AG04450 (cell line): ENCODE data around the gene CYB5RL. TPM values are rescaled to one million over a fixed set of nuclear protein-coding genes. Genes with fewer than 3 reads are reported as not detected.

Experiments used
- CTCF ChIA-PET: fragments of 300-600, 350-600 bp; formaldehyde crosslinking; extraction: SDS; loops from one replicate; lab custom pipeline; 2022; ENCODE audit warnings: antibody characterized with exemption, inconsistent platforms; lab: Charles Lee
- POLR2A ChIA-PET: fragments of 350-600 bp; formaldehyde crosslinking; extraction: SDS; loops from one replicate; lab custom pipeline; 2021; ENCODE audit warnings: antibody characterized with exemption, inconsistent platforms; lab: Yijun Ruan, JAX
- DNase-seq: peaks from one replicate; pipeline ENCODE4 v3.0.0-alpha.2; 2011; ENCODE audit warnings: low read depth, low spot score
- H3K27ac ChIP-seq: one replicate; pipeline ENCODE4 v1.5.1; 2012; ENCODE audit warnings: low read depth, low read length, control low read depth
- H3K27me3 ChIP-seq: one replicate; pipeline ENCODE4 v1.6.0; 2012; ENCODE audit warnings: low read length; ENCODE audit not compliant: control insufficient read depth, insufficient read depth
- H3K4me3 ChIP-seq: 2 replicates; pipeline ENCODE4 v1.5.1; 2011; ENCODE audit warnings: mild to moderate bottlenecking, low read depth, low read length, control low read depth
- H3K9me3 ChIP-seq: 2 replicates; pipeline ENCODE4 v1.5.1; 2012; ENCODE audit warnings: low read length; ENCODE audit not compliant: control insufficient read depth, insufficient read depth
- polyA minus RNA-seq: library from RNA; depleted of rRNA, polyadenylated mRNA; stranded (reverse); fragments of >200 nt; gene quantifications from 2 replicates; pipeline ENCODE4 v1.2.3, GENCODE V29; 2011; rRNA and poly(A)+ RNA removed
- polyA plus RNA-seq: library from polyadenylated mRNA; depleted of rRNA; stranded (reverse); fragments of >200 nt; gene quantifications from 2 replicates; pipeline ENCODE4 v1.2.3, GENCODE V29; 2011; rRNA removed
- TF ChIP-seq, protein P1 (sequence below): IDR thresholded peaks from 2 replicates; pipeline ENCODE4 v1.5.1; 2011; ENCODE audit warnings: low read depth, low read length, control low read depth, inconsistent platforms

CYB5RL gene, protein sequence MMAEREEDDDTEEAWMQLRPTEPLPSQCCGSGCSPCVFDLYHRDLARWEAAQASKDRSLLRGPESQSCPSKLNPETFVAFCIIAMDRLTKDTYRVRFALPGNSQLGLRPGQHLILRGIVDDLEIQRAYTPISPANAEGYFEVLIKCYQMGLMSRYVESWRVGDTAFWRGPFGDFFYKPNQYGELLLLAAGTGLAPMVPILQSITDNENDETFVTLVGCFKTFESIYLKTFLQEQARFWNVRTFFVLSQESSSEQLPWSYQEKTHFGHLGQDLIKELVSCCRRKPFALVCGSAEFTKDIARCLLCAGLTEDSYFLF
- polyA plus RNA-seq (4.0 and 4.1 TPM in 2 replicates), polyA minus RNA-seq (3.8 and 5.9 TPM in 2 replicates)

DNA sequence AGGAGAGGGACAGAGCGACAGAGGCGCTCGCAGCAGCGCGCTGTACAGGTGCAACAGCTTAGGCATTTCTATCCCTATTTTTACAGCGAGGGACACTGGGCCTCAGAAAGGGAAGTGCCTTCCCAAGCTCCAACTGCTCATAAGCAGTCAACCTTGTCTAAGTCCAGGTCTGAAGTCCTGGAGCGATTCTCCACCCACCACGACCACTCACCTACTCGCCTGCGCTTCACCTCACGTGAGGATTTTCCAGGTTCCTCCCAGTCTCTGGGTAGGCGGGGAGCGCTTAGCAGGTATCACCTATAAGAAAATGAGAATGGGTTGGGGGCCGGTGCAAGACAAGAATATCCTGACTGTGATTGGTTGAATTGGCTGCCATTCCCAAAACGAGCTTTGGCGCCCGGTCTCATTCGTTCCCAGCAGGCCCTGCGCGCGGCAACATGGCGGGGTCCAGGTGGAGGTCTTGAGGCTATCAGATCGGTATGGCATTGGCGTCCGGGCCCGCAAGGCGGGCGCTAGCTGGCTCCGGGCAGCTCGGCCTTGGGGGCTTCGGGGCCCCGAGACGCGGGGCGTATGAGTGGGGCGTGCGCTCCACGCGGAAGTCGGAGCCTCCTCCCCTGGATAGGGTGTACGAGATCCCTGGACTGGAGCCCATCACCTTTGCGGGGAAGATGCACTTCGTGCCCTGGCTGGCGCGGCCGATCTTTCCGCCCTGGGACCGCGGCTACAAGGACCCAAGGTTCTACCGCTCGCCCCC is at the start of gene CYB5RL, which contains the start of gene MRPL37:
Gene CYB5RL (minus strand): TSS at position 266 of the 754 bp plus-strand sequence. CDS start 4,414 bp downstream, outside the sequence.
Gene MRPL37 (plus strand): TSS at position 403 of the 754 bp plus-strand sequence. CDS start 77 bp downstream, at position 480.
- TF ChIP-seq, protein P1, sequence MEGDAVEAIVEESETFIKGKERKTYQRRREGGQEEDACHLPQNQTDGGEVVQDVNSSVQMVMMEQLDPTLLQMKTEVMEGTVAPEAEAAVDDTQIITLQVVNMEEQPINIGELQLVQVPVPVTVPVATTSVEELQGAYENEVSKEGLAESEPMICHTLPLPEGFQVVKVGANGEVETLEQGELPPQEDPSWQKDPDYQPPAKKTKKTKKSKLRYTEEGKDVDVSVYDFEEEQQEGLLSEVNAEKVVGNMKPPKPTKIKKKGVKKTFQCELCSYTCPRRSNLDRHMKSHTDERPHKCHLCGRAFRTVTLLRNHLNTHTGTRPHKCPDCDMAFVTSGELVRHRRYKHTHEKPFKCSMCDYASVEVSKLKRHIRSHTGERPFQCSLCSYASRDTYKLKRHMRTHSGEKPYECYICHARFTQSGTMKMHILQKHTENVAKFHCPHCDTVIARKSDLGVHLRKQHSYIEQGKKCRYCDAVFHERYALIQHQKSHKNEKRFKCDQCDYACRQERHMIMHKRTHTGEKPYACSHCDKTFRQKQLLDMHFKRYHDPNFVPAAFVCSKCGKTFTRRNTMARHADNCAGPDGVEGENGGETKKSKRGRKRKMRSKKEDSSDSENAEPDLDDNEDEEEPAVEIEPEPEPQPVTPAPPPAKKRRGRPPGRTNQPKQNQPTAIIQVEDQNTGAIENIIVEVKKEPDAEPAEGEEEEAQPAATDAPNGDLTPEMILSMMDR, result no peak

GRCh38 chr1:54248966-54249365 is 49.1 kb upstream of the CYB5RL start:
- CTCF ChIA-PET, result no interaction called here
- Histone ChIP-seq H3K27ac (no peak overlapping the region), H3K4me3 (no peak overlapping the region), H3K9me3 (0 out of 2 replicates have a peak, but pooled peaks cover 3% of the 10 kb centered on the region), H3K27me3 (no peaks in the 10 kb centered on the region)
- no peak for DNase-seq
- POLR2A ChIA-PET, result no interaction called here
- TF ChIP-seq, protein P1, result no peak

More for the DNA sequence above, at the start of gene CYB5RL, which contains the start of gene MRPL37:
- ChIA-PET POLR2A (interaction anchor here (0.7 to 1.7 kb wide), 6 partner anchors 19 to 342 kb away, joined by 3 to 5 read pairs (median 4); no protein-coding TSS in a partner anchor), CTCF (interaction anchor here (1.0 to 2.9 kb wide), 3 partner anchors 18 to 290 kb away, joined by 4 to 16 read pairs (median 5); no protein-coding TSS in a partner anchor)
- Histone ChIP-seq H3K9me3 (no peaks in the 10 kb centered on the region; the same call in 1 of the 2 replicates), H3K4me3 (peak within 1 kb of the TSS; percentile 95), H3K27ac (peak within 1 kb of the TSS; percentile 11), H3K27me3 (no peaks in the 10 kb centered on the region)
- DNase-seq, result peak; percentile 90

GRCh38 chr1:54247863-54248515 is 48.2 kb upstream of the CYB5RL start:
- DNase-seq, result no peak
- no peak overlapping the region for H3K4me3 ChIP-seq
- no peak overlapping the region for H3K27ac ChIP-seq
- POLR2A ChIA-PET, result no interaction called here
- CTCF ChIA-PET, result no interaction called here
- H3K9me3 ChIP-seq, result 0 out of 2 replicates have a peak, but pooled peaks cover 3% of the 10 kb centered on the region
- no peaks in the 10 kb centered on the region for H3K27me3 ChIP-seq
- TF ChIP-seq, protein P1, result no peak

DNA sequence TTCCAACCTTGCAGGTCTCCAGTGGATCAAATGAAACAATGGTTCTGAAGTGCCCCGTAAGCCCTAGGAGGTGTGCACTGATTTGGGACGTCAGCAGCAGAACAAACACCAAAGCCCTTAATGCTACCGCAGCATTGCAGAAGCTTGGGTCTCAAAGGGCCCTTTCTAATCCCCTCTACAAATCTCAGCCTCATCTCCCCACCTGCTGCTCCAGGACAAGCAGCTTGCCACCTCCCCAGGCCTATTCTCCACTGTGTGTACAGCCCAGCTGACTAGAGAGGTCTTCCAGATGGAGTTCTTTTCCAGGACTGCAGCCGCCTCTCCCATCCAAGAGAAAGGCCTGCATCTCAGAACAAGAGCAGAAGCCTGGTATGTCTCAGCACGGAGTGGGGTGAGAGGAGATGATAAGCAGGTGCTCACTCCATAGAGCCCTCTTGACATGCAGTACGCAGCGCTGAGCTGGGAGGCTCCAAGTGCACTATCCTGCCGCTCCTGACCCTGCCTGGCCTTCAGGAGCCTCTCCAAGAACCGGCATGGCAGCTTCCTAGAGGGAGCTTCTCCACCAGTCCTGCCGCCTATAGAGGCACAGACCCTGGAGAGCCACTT is 46.4 kb upstream of the CYB5RL start:
- no peak for DNase-seq
- Histone ChIP-seq H3K27me3 (no peaks in the 10 kb centered on the region), H3K9me3 (0 out of 2 replicates have a peak, but pooled peaks cover 3% of the 10 kb centered on the region), H3K4me3 (no peak overlapping the region), H3K27ac (no peak overlapping the region)
- ChIA-PET POLR2A (no interaction called here), CTCF (no interaction called here)
- TF ChIP-seq, protein P1, result no peak
